ENCODE measurements around the gene KNSTRN. TPM values are rescaled to one million over a fixed set of nuclear protein-coding genes. Genes with fewer than 3 reads are reported as not detected.

Gene KNSTRN
- total RNA-seq, 2 experiments from 2014 or later = 71.1 to 74.1 TPM

DNA sequence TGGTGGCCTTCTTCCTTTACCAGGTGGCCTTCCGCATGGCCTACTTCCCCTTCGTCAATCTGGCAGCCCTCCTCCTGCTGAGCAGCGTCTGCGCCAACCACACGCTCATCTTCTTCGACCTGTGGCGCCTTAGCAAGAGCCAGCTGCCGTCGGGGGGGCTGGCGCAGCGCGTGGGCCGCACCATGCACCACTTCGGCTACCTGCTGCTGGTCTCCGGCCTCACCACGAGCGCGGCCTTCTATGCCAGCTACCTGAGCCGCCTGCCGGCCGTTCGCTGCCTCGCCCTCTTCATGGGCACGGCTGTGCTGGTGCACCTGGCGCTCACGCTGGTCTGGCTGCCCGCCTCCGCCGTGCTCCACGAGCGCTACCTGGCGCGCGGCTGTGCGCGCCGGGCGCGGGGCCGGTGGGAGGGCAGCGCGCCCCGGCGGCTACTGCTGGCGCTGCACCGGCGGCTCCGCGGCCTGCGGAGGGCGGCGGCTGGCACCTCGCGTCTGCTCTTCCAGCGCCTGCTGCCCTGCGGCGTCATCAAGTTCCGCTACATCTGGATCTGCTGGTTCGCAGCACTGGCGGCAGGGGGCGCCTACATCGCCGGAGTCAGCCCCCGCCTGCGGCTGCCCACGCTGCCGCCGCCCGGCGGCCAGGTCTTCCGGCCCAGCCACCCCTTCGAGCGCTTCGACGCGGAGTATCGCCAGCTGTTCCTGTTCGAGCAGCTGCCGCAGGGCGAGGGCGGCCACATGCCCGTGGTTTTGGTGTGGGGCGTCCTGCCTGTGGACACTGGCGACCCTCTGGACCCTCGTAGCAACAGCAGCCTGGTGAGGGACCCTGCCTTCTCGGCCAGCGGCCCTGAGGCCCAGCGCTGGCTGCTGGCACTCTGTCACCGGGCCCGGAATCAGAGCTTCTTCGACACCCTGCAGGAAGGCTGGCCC is 14.6 kb upstream of the KNSTRN start:
- peaks cover 7% of the 10 kb centered on the region for H3K27me3 Mint-ChIP-seq (ENCODE audit: low read depth)
- peak overlapping the region; percentile 85 for H3K27ac Mint-ChIP-seq
- ChIA-PET POLR2A (interaction anchor here (1.7 to 1.8 kb wide), 2 partner anchors 15 to 56 kb away, joined by 5 to 6 read pairs; partner anchors contain the start of gene KNSTRN), CTCF (interaction anchor here (0.6 to 8.4 kb wide), 23 partner anchors 10 to 197 kb away, joined by 3 to 109 read pairs (median 5); partner anchors contain the start of genes CCDC32, CCDC9B, DISP2 and IVD)
- H3K9me3 Mint-ChIP-seq (ENCODE audit: insufficient read depth) = no peaks in the 10 kb centered on the region
- peak overlapping the region; percentile 77 for H3K4me3 Mint-ChIP-seq
- no peaks in the 10 kb centered on the region for H3K36me3 Mint-ChIP-seq (ENCODE audit: low read depth)
- peak; percentile 95 for ATAC-seq
- DNase-seq = peak; percentile 91
- H3K4me1 Mint-ChIP-seq (ENCODE audit: low read depth) = peaks cover 33% of the 10 kb centered on the region

DNA sequence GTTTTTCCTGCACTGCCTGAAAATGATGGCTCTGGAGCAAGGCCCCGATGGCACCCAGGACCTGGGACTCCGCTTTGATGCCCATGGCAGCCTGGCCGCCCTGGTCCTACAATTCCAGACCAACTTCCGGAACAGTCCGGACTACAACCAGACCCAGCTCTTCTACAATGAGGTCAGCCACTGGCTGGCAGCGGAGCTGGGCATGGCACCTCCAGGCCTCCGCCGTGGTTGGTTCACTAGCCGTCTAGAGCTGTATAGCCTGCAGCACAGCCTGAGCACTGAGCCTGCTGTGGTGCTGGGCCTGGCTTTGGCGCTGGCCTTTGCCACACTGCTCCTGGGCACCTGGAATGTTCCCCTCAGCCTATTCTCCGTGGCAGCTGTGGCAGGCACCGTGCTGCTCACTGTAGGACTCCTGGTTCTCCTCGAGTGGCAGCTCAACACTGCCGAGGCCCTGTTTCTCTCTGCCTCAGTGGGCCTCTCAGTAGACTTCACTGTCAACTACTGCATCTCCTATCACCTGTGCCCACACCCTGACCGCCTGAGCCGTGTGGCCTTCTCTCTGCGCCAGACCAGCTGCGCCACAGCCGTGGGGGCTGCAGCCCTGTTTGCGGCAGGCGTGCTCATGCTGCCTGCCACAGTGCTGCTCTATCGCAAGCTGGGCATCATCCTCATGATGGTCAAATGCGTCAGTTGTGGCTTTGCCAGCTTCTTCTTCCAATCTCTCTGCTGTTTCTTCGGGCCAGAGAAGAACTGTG is 13.6 kb upstream of the KNSTRN start:
- ChIA-PET CTCF (interaction anchor here (0.7 to 8.4 kb wide), 16 partner anchors 9 to 196 kb away, joined by 3 to 109 read pairs (median 8); partner anchors contain the start of genes CCDC32, CCDC9B, DISP2 and IVD), POLR2A (interaction anchor here (0.9 to 1.8 kb wide), 3 partner anchors 14 to 55 kb away, joined by 3 to 7 read pairs (median 6); partner anchors contain the start of genes IVD and KNSTRN)
- H3K36me3 Mint-ChIP-seq (ENCODE audit: low read depth) = no peaks in the 10 kb centered on the region
- H3K4me3 Mint-ChIP-seq = no peak overlapping the region
- peaks cover 7% of the 10 kb centered on the region for H3K27me3 Mint-ChIP-seq (ENCODE audit: low read depth)
- no peak overlapping the region for H3K27ac Mint-ChIP-seq
- DNase-seq (no peak), ATAC-seq (no peak)
- no peaks in the 10 kb centered on the region for H3K9me3 Mint-ChIP-seq (ENCODE audit: insufficient read depth)
- H3K4me1 Mint-ChIP-seq (ENCODE audit: low read depth) = peaks cover 33% of the 10 kb centered on the region

- ChIA-PET POLR2A (interaction anchor here (0.9 to 1.8 kb wide), 3 partner anchors 13 to 54 kb away, joined by 3 to 7 read pairs (median 6); partner anchors contain the start of genes IVD and KNSTRN), CTCF (interaction anchor here (1.4 to 8.4 kb wide), 11 partner anchors 8 to 196 kb away, joined by 3 to 109 read pairs (median 17); partner anchors contain the start of genes CCDC32, CCDC9B, DISP2 and IVD)
- Mint-ChIP-seq H3K36me3 (ENCODE audit: low read depth) (no peaks in the 10 kb centered on the region), H3K9me3 (ENCODE audit: insufficient read depth) (no peaks in the 10 kb centered on the region), H3K27ac (no peak overlapping the region), H3K4me1 (ENCODE audit: low read depth) (peaks cover 33% of the 10 kb centered on the region), H3K4me3 (no peak overlapping the region), H3K27me3 (ENCODE audit: low read depth) (peaks cover 7% of the 10 kb centered on the region)
- ATAC-seq = no peak
- no peak for DNase-seq
Measured at GRCh38 chr15:40369474-40369869, 13.0 kb upstream of the KNSTRN start.

- H3K9me3 Mint-ChIP-seq (ENCODE audit: insufficient read depth) = no peaks in the 10 kb centered on the region
- ATAC-seq (no peak), DNase-seq (no peak)
- H3K27ac Mint-ChIP-seq = no peak overlapping the region
- ChIA-PET CTCF (interaction anchor here (1.4 to 8.4 kb wide), 9 partner anchors 12 to 137 kb away, joined by 3 to 109 read pairs (median 17); partner anchors contain the start of genes CCDC9B, DISP2 and KNSTRN), POLR2A (interaction anchor here (0.9 to 1.8 kb wide), 4 partner anchors 13 to 54 kb away, joined by 3 to 7 read pairs (median 4); partner anchors contain the start of genes IVD and KNSTRN)
- peaks cover 33% of the 10 kb centered on the region for H3K4me1 Mint-ChIP-seq (ENCODE audit: low read depth)
- no peak overlapping the region for H3K4me3 Mint-ChIP-seq
- no peaks in the 10 kb centered on the region for H3K36me3 Mint-ChIP-seq (ENCODE audit: low read depth)
- peaks cover 7% of the 10 kb centered on the region for H3K27me3 Mint-ChIP-seq (ENCODE audit: low read depth)
Measured at GRCh38 chr15:40369971-40370370, 12.6 kb upstream of the KNSTRN start.

DNA sequence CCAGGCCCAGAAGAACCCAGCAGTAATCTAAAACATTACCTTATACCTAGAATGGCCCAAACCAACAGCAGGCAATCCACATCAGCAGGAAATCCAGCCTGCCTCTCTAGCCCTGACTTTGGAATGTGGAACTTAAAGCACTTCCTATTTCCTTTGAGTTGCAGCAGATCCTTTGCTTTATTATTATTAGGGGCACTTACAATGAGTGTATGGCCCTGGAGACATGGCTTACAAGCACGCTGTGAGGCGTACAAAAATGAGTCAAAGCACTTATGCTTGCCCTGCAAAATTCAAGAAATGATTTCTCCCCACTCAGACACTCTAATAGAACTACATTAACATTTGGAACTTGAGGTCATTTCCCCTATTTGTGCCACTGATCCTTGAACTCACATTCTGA is 9.5 kb upstream of the KNSTRN start:
- DNase-seq = no peak
- CTCF ChIA-PET = interaction anchor here (1.9 to 8.4 kb wide), 3 partner anchors 9 to 49 kb away, joined by 8 to 109 read pairs (median 11); partner anchors contain the start of gene KNSTRN

GRCh38 chr15:40377606-40378005 is 4.9 kb upstream of the KNSTRN start:
- Mint-ChIP-seq H3K27me3 (ENCODE audit: low read depth) (peaks cover 16% of the 10 kb centered on the region), H3K4me3 (no peak overlapping the region), H3K4me1 (ENCODE audit: low read depth) (peaks cover 2% of the 10 kb centered on the region), H3K9me3 (ENCODE audit: insufficient read depth) (no peaks in the 10 kb centered on the region), H3K36me3 (ENCODE audit: low read depth) (no peaks in the 10 kb centered on the region), H3K27ac (no peak overlapping the region)
- ChIA-PET CTCF (interaction anchor here (1.0 to 3.2 kb wide), 2 partner anchors 9 to 34 kb away, joined by 6 to 15 read pairs; no protein-coding TSS in a partner anchor), POLR2A (no interaction called here)
- no peak for ATAC-seq
- DNase-seq = no peak

More for the DNA sequence above, 9.5 kb upstream of the KNSTRN start:
- Mint-ChIP-seq H3K36me3 (ENCODE audit: low read depth) (no peaks in the 10 kb centered on the region), H3K27me3 (ENCODE audit: low read depth) (peaks cover 15% of the 10 kb centered on the region), H3K9me3 (ENCODE audit: insufficient read depth) (no peaks in the 10 kb centered on the region), H3K4me3 (no peak overlapping the region), H3K4me1 (ENCODE audit: low read depth) (peaks cover 8% of the 10 kb centered on the region), H3K27ac (no peak overlapping the region)
- ATAC-seq = no peak
- POLR2A ChIA-PET = no interaction called here

DNA sequence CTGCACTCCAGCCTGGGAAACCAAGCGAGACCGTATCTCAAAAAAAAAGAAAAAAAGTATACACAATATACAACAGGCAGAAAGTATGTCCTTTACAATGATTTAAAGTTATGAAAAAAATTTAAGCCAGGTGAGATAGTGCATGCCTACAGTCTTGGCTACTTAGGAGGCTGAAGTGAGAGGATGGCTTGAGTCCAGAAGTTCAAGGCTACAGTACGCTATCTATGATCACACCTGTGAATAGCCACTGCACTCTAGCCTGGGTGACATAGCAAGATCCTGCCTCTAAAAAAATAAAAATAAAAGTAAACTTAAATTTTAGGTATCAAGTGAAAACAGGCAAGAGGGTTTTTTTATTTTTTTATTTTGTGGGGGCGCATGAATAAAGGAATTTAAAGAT is 3.1 kb upstream of the KNSTRN start:
- ChIA-PET CTCF (interaction anchor here (6.5 kb wide), 1 partner anchor 11 kb away, joined by 35 read pairs; no protein-coding TSS in a partner anchor), POLR2A (no interaction called here)
- no peaks in the 10 kb centered on the region for H3K9me3 Mint-ChIP-seq (ENCODE audit: insufficient read depth)
- DNase-seq = no peak
- no peak overlapping the region for H3K27ac Mint-ChIP-seq
- H3K4me3 Mint-ChIP-seq = no peak overlapping the region
- peaks cover 10% of the 10 kb centered on the region for H3K36me3 Mint-ChIP-seq (ENCODE audit: low read depth)
- H3K4me1 Mint-ChIP-seq (ENCODE audit: low read depth) = peaks cover 14% of the 10 kb centered on the region
- peaks cover 16% of the 10 kb centered on the region for H3K27me3 Mint-ChIP-seq (ENCODE audit: low read depth)
- no peak for ATAC-seq

GRCh38 chr15:40379853-40380252 is 2.7 kb upstream of the KNSTRN start:
- Mint-ChIP-seq H3K27me3 (ENCODE audit: low read depth) (peaks cover 16% of the 10 kb centered on the region), H3K4me3 (no peak overlapping the region), H3K27ac (no peak overlapping the region), H3K9me3 (ENCODE audit: insufficient read depth) (no peaks in the 10 kb centered on the region), H3K36me3 (ENCODE audit: low read depth) (peaks cover 14% of the 10 kb centered on the region), H3K4me1 (ENCODE audit: low read depth) (peaks cover 19% of the 10 kb centered on the region)
- POLR2A ChIA-PET = no interaction called here
- CTCF ChIA-PET = interaction anchor here (0.6 to 6.5 kb wide), 2 partner anchors 12 to 64 kb away, joined by 3 to 35 read pairs; no protein-coding TSS in a partner anchor
- ATAC-seq = no peak
- no peak for DNase-seq

DNA sequence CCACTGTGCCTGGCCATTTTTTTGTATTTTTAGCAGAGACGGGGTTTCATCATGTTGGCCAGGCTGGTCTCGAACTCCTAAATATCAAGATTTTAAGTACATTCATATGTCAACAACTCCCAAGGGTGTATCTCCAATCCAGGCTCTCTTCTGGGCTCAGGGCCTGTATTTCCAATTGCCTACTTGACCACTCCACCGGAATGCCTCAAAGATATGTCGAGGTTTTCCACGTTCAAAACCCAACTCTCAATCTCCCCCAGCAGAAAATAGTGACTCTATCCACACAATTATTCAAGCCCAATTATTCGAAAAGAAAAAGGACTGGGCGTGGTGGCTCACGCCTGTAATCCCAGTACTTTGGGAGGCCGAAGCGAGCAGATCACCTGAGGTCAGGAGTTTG is 1.9 kb upstream of the KNSTRN start:
- CTCF ChIA-PET = interaction anchor here (2.4 to 6.5 kb wide), 2 partner anchors 8 to 13 kb away, joined by 8 to 35 read pairs; no protein-coding TSS in a partner anchor
- POLR2A ChIA-PET = no interaction called here
- ATAC-seq (no peak), DNase-seq (no peak)
- no peak overlapping the region for H3K27ac Mint-ChIP-seq
- H3K9me3 Mint-ChIP-seq (ENCODE audit: insufficient read depth) = no peaks in the 10 kb centered on the region
- peaks cover 25% of the 10 kb centered on the region for H3K4me1 Mint-ChIP-seq (ENCODE audit: low read depth)
- peaks cover 16% of the 10 kb centered on the region for H3K27me3 Mint-ChIP-seq (ENCODE audit: low read depth)
- H3K36me3 Mint-ChIP-seq (ENCODE audit: low read depth) = peaks cover 20% of the 10 kb centered on the region
- H3K4me3 Mint-ChIP-seq = no peak overlapping the region

GRCh38 chr15:40381818-40382529 is 547 bp upstream of the KNSTRN start:
- H3K4me1 Mint-ChIP-seq (ENCODE audit: low read depth) = peaks cover 25% of the 10 kb centered on the region
- DNase-seq (no peak), ATAC-seq (no peak)
- no peaks in the 10 kb centered on the region for H3K9me3 Mint-ChIP-seq (ENCODE audit: insufficient read depth)
- no peak overlapping the region for H3K4me3 Mint-ChIP-seq
- H3K27ac Mint-ChIP-seq = no peak overlapping the region
- H3K27me3 Mint-ChIP-seq (ENCODE audit: low read depth) = peaks cover 16% of the 10 kb centered on the region
- ChIA-PET CTCF (interaction anchor here (0.6 to 6.5 kb wide), 9 partner anchors 10 to 587 kb away, joined by 3 to 35 read pairs (median 5); partner anchors contain the start of gene IVD), POLR2A (interaction anchor here (0.6 to 2.2 kb wide), 7 partner anchors 10 to 32 kb away, joined by 3 to 14 read pairs (median 5); no protein-coding TSS in a partner anchor)
- peaks cover 30% of the 10 kb centered on the region for H3K36me3 Mint-ChIP-seq (ENCODE audit: low read depth)
